CD4-positive, alpha-beta memory T cell (primary cell): ENCODE results near the gene COQ4. TPM values are rescaled to one million over a fixed set of nuclear protein-coding genes. Genes with fewer than 3 reads are reported as not detected.
A peak's percentile ranks its signal among the peaks of the same experiment; 100 is the strongest.

Experiments used
- CTCF ChIA-PET: fragments of 350-600 bp; sonication (Branson Sonifier 250); formaldehyde crosslinking; loops from one replicate; lab custom pipeline; 2021; ENCODE audit warnings: inconsistent platforms; ENCODE audit not compliant: partially characterized antibody; lab: Charles Lee
- POLR2A ChIA-PET: fragments of 350-600 bp; sonication (Branson Sonifier 250); formaldehyde crosslinking; loops from one replicate; lab custom pipeline; 2021; ENCODE audit not compliant: partially characterized antibody; lab: Charles Lee
- DNase-seq, 5 donors: peaks; one replicate each; pipeline versions ENCODE4 v3.0.0 to v3.0.0-alpha.2; 2020 to 2022; ENCODE audit warnings: mixed read lengths in 1 of 5
- H3K27ac ChIP-seq: one replicate; pipeline ENCODE4 v1.7.0; 2013; ENCODE audit warnings: low read depth, low read length
- H3K27me3 ChIP-seq: 2 replicates; pipeline ENCODE4 v1.7.0; 2013; ENCODE audit warnings: mild to moderate bottlenecking, low read length, moderate library complexity; ENCODE audit not compliant: insufficient read depth
- H3K36me3 ChIP-seq: 2 replicates; pipeline ENCODE4 v1.7.0; 2013; ENCODE audit warnings: mild to moderate bottlenecking, low read length, moderate library complexity; ENCODE audit not compliant: insufficient read depth
- H3K4me1 ChIP-seq: 2 replicates; pipeline ENCODE4 v1.7.0; 2013; ENCODE audit warnings: mild to moderate bottlenecking, low read length, moderate library complexity; ENCODE audit not compliant: insufficient read depth
- H3K4me3 ChIP-seq, 2 donors: one replicate each; pipeline ENCODE4 v1.7.0; 2013; ENCODE audit warnings: low read length in 2 of 2, mild to moderate bottlenecking in 1 of 2
- H3K9me3 ChIP-seq, 2 donors: one replicate each; pipeline ENCODE4 v1.7.0; 2013; ENCODE audit warnings: low read length in 2 of 2, control low read depth in 1 of 2; ENCODE audit not compliant: control insufficient read depth in 1 of 2
- H3K27ac Mint-ChIP-seq, 7 donors: one replicate each; pipeline ENCODE4 v1.8.0; 2020 to 2021; ENCODE audit warnings: mixed read lengths in 7 of 7, mild to moderate bottlenecking in 6 of 7, inconsistent platforms in 3 of 7, moderate library complexity in 3 of 7
- H3K27me3 Mint-ChIP-seq, 2 donors: one replicate each; pipeline ENCODE4 v1.8.0; 2020 to 2021; ENCODE audit warnings: mixed read lengths in 2 of 2
- H3K36me3 Mint-ChIP-seq, 2 donors: one replicate each; pipeline ENCODE4 v1.8.0; 2020 to 2021; ENCODE audit warnings: mixed read lengths in 2 of 2, inconsistent platforms in 1 of 2, mild to moderate bottlenecking in 1 of 2
- H3K4me1 Mint-ChIP-seq, 4 donors: one replicate each; pipeline ENCODE4 v1.8.0; 2020 to 2021; ENCODE audit warnings: mixed read lengths in 4 of 4, mild to moderate bottlenecking in 1 of 4
- H3K4me3 Mint-ChIP-seq, 8 donors: one replicate each; pipeline ENCODE4 v1.8.0; 2020 to 2021; ENCODE audit warnings: mixed read lengths in 8 of 8, mild to moderate bottlenecking in 7 of 8, moderate library complexity in 6 of 8, inconsistent platforms in 3 of 8
- H3K9me3 Mint-ChIP-seq, 8 donors: one replicate each; pipeline ENCODE4 v1.8.0; 2020 to 2021; ENCODE audit warnings: mixed read lengths in 8 of 8, mild to moderate bottlenecking in 5 of 8, inconsistent platforms in 3 of 8, moderate library complexity in 1 of 8
- intact Hi-C: fragments of 100-400 bp; cut with micrococcal nuclease; formaldehyde crosslinking; loops from one replicate; pipeline ENCODE4 v1.15.1; 2023
- polyA plus RNA-seq, 2 donors: library from polyadenylated mRNA; unstranded; fragments of 300-500 nt; fragmentation: Illumina TruSeq; gene quantifications; one replicate each; pipeline ENCODE4 v1.2.3, GENCODE V29; 2021
- total RNA-seq, 2 experiments: library from RNA; stranded (reverse); gene quantifications; one replicate each; pipeline ENCODE4 v1.2.3, GENCODE V29; 2021

The COQ4 gene
- total RNA-seq, result 10 to 100 TPM; 50.0 to 51.3 TPM
- polyA plus RNA-seq, result 10 to 100 TPM; 34.8 to 42.6 TPM

DNA sequence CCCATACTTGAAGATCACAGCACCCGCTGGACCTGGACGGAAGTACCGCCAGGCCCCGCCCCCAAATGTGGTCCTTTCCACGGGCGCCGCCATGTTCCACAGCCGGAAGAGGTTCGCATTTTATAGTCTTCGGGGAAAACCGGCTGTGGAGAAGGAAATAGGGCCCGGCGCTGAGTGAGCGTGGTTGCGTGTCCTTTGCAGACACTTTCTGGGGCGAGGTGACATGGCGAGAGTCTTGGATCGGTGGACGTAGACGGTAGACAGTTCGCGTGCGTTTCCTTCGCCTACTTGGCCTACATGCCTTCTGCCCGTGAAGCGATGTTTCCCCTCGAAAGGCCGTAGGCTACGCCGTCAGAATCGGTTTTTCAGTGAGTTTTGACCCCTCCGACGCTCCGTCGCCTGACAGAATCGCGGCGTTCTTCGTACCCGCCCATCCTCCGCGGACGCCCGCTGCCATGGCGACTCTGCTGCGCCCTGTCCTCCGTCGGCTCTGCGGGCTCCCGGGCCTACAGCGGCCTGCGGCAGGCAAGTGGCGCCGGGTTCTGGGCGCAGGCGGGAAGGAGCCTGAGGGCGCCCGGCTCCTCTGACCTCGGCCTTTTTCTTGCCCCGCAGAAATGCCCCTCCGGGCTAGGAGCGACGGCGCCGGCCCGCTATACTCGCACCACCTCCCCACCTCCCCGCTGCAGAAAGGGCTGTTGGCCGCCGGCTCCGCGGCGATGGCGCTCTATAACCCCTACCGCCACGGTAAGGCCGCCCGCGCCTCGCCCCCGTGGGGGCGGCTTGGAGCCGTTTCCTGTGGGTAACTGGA, at the start of gene COQ4, which contains the start of gene TRUB2:
COQ4 (plus strand) TSS at position 436 of the 808 bp plus-strand sequence; CDS start at position 456, 20 bp downstream.
TRUB2 (minus strand) TSS at position 44 of the 808 bp plus-strand sequence; CDS start at position 5, 39 bp downstream.
- H3K4me1 Mint-ChIP-seq, result peaks cover 12 to 39% (median 25%) of the 10 kb centered on the region in 4 donors
- peak; percentile 93 to 96 (median 94) for DNase-seq
- peak within 1 kb of the TSS; percentile 89 to 99 (median 92) for H3K4me3 Mint-ChIP-seq
- Histone ChIP-seq H3K27ac (peak within 1 kb of the TSS; percentile 83), H3K36me3 (peaks cover 21% of the 10 kb centered on the region), H3K27me3 (no peaks in the 10 kb centered on the region), H3K4me3 (peak within 1 kb of the TSS; percentile 78 to 98), H3K4me1 (peaks cover 32% of the 10 kb centered on the region), H3K9me3 (no peaks in the 10 kb centered on the region)
- H3K9me3 Mint-ChIP-seq, result no peaks in the 10 kb centered on the region
- POLR2A ChIA-PET, result interaction anchor here (0.8 to 2.0 kb wide), 7 partner anchors 17 to 72 kb away, joined by 3 to 9 read pairs (median 5); partner anchors contain the start of genes GOLGA2, SLC27A4, SWI5 and URM1
- peaks cover 10 to 34% of the 10 kb centered on the region in 2 donors for H3K36me3 Mint-ChIP-seq
- H3K27me3 Mint-ChIP-seq, result peaks cover 0 to 2% of the 10 kb centered on the region in 2 donors
- intact Hi-C loops, result loop anchor here (1.0 kb wide), 6 partner anchors 18 to 194 kb away; partner anchors contain the start of genes BBLN, GOLGA2, SLC27A4 and SWI5
- CTCF ChIA-PET, result interaction anchor here (0.7 to 1.6 kb wide), 2 partner anchors 12 to 496 kb away, joined by 3 read pairs; partner anchors contain the start of gene ENDOG
- peak within 1 kb of the TSS; percentile 94 to 99 (median 98) for H3K27ac Mint-ChIP-seq

DNA sequence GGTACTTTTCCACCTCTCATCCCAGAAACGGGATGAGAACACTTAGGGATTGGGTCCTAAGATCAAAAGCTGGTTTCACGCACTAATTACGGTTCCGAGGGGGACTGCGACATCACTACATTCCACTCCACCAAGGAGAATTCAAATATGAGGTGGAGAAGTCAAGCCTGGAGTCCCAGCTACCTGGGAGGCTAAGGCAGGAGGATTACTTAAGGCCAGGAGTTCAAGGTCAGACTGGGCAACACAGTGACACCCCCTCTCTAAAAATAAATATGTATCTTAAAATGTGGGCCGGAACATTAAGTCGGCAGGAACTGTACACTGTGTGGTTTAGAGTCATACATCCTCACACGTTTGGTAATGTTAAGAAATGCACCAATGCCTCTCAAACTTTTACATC, 48.4 kb upstream of the COQ4 start:
- intact Hi-C loops, result no loop called here
- DNase-seq, result no peak
- CTCF ChIA-PET, result interaction anchor here (1.0 kb wide), 1 partner anchor 20 kb away, joined by 6 read pairs; no protein-coding TSS in a partner anchor
- peaks cover 8 to 33% of the 10 kb centered on the region in 2 donors for H3K36me3 Mint-ChIP-seq
- peaks cover 16 to 40% (median 30%) of the 10 kb centered on the region in 4 donors for H3K4me1 Mint-ChIP-seq
- H3K9me3 Mint-ChIP-seq, result peaks cover 0 to 2% (median 0%) of the 10 kb centered on the region in 8 donors
- H3K4me3 Mint-ChIP-seq, result peak overlapping the region; percentile 94 to 98 (median 97)
- POLR2A ChIA-PET, result interaction anchor here (1.0 kb wide), 1 partner anchor 24 kb away, joined by 4 read pairs; no protein-coding TSS in a partner anchor
- Histone ChIP-seq H3K27me3 (no peaks in the 10 kb centered on the region), H3K27ac (no peak overlapping the region), H3K4me1 (peaks cover 28% of the 10 kb centered on the region), H3K4me3 (no peak overlapping the region), H3K36me3 (peaks cover 19% of the 10 kb centered on the region), H3K9me3 (no peaks in the 10 kb centered on the region)
- no peaks in the 10 kb centered on the region for H3K27me3 Mint-ChIP-seq
- peak overlapping the region; percentile 8 to 99 (median 92) for H3K27ac Mint-ChIP-seq

- intact Hi-C loops, result loop anchor here (1.0 kb wide), 4 partner anchors 25 to 181 kb away; partner anchors contain the start of genes COQ4, ODF2, SLC27A4 and TRUB2
- no peaks in the 10 kb centered on the region for H3K9me3 ChIP-seq
- peak within 1 kb of the TSS; percentile 94 to 98 (median 97) for H3K4me3 Mint-ChIP-seq
- peaks cover 19% of the 10 kb centered on the region for H3K36me3 ChIP-seq
- peak within 1 kb of the TSS; percentile 92 to 99 (median 97) for H3K27ac Mint-ChIP-seq
- H3K4me1 Mint-ChIP-seq, result peaks cover 17 to 43% (median 32%) of the 10 kb centered on the region in 4 donors
- H3K4me3 ChIP-seq, result peak within 1 kb of the TSS; percentile 88
- DNase-seq, result peak in 1 of 5 donors; percentile 4
- no peaks in the 10 kb centered on the region for H3K27me3 Mint-ChIP-seq
- H3K27ac ChIP-seq, result peak within 1 kb of the TSS; percentile 82
- ChIA-PET CTCF (interaction anchor here (0.9 to 1.6 kb wide), 3 partner anchors 19 to 66 kb away, joined by 3 to 6 read pairs (median 5); no protein-coding TSS in a partner anchor), POLR2A (interaction anchor here (0.6 to 1.4 kb wide), 16 partner anchors 13 to 409 kb away, joined by 3 to 19 read pairs (median 4); partner anchors contain the start of genes CIZ1, GLE1, PTGES2 and SPTAN1)
- peaks cover 8 to 36% of the 10 kb centered on the region in 2 donors for H3K36me3 Mint-ChIP-seq
- peaks cover 28% of the 10 kb centered on the region for H3K4me1 ChIP-seq
- peaks cover 0 to 2% (median 0%) of the 10 kb centered on the region in 8 donors for H3K9me3 Mint-ChIP-seq
- H3K27me3 ChIP-seq, result no peaks in the 10 kb centered on the region
Observed at GRCh38 chr9:128275198-128276007, 47.2 kb upstream of the COQ4 start, which contains the start of gene GOLGA2. Gene GOLGA2, minus strand, starts transcription at chr9:128276007. Its CDS starts 31 bp downstream, at chr9:128275976.

GRCh38 chr9:128276008-128276573, 46.5 kb upstream of the COQ4 start, which contains the start of gene SWI5:
Gene SWI5, plus strand, starts transcription at chr9:128276276.
- peaks cover 28% of the 10 kb centered on the region for H3K4me1 ChIP-seq
- intact Hi-C loops, result loop anchor here (1.0 kb wide), 4 partner anchors 26 to 180 kb away; partner anchors contain the start of genes COQ4, ODF2, SLC27A4 and TRUB2
- Mint-ChIP-seq H3K4me3 (peak within 1 kb of the TSS; percentile 94 to 98 (median 97)), H3K36me3 (peaks cover 8 to 30% of the 10 kb centered on the region in 2 donors), H3K4me1 (peaks cover 17 to 43% (median 32%) of the 10 kb centered on the region in 4 donors), H3K9me3 (peaks cover 0 to 2% (median 0%) of the 10 kb centered on the region in 8 donors), H3K27ac (peak within 1 kb of the TSS; percentile 92 to 99 (median 97)), H3K27me3 (no peaks in the 10 kb centered on the region)
- H3K4me3 ChIP-seq, result peak within 1 kb of the TSS; percentile 88
- no peaks in the 10 kb centered on the region for H3K27me3 ChIP-seq
- H3K9me3 ChIP-seq, result no peaks in the 10 kb centered on the region
- ChIA-PET POLR2A (interaction anchor here (0.6 to 1.4 kb wide), 15 partner anchors 13 to 408 kb away, joined by 3 to 19 read pairs (median 5); partner anchors contain the start of genes CIZ1, GLE1, PTGES2 and SPTAN1), CTCF (interaction anchor here (0.9 to 1.6 kb wide), 3 partner anchors 19 to 65 kb away, joined by 3 to 6 read pairs (median 5); no protein-coding TSS in a partner anchor)
- H3K27ac ChIP-seq, result peak within 1 kb of the TSS; percentile 82
- H3K36me3 ChIP-seq, result peaks cover 16% of the 10 kb centered on the region
- peak; percentile 99 to 100 (median 100) for DNase-seq

- H3K4me1 Mint-ChIP-seq, result peaks cover 19 to 43% (median 32%) of the 10 kb centered on the region in 4 donors
- H3K36me3 Mint-ChIP-seq, result peaks cover 8 to 25% of the 10 kb centered on the region in 2 donors
- ChIA-PET CTCF (interaction anchor here (0.9 to 1.6 kb wide), 2 partner anchors 18 to 65 kb away, joined by 5 to 6 read pairs; no protein-coding TSS in a partner anchor), POLR2A (interaction anchor here (0.9 to 1.4 kb wide), 12 partner anchors 26 to 408 kb away, joined by 3 to 19 read pairs (median 6); partner anchors contain the start of genes CIZ1, GLE1, PTGES2 and SPTAN1)
- H3K4me3 Mint-ChIP-seq, result peak overlapping the region; percentile 94 to 98 (median 97)
- H3K9me3 ChIP-seq, result no peaks in the 10 kb centered on the region
- no peaks in the 10 kb centered on the region for H3K27me3 Mint-ChIP-seq
- intact Hi-C loops, result loop anchor here (1.0 kb wide), 4 partner anchors 26 to 180 kb away; partner anchors contain the start of genes COQ4, ODF2, SLC27A4 and TRUB2
- no peaks in the 10 kb centered on the region for H3K27me3 ChIP-seq
- peak overlapping the region; percentile 92 to 99 (median 97) for H3K27ac Mint-ChIP-seq
- peak overlapping the region; percentile 88 for H3K4me3 ChIP-seq
- peak overlapping the region; percentile 82 for H3K27ac ChIP-seq
- no peak for DNase-seq
- H3K36me3 ChIP-seq, result peaks cover 10% of the 10 kb centered on the region
- H3K9me3 Mint-ChIP-seq, result peaks cover 0 to 2% (median 0%) of the 10 kb centered on the region in 8 donors
- peaks cover 28% of the 10 kb centered on the region for H3K4me1 ChIP-seq
Observed at GRCh38 chr9:128276574-128277270, 45.9 kb upstream of the COQ4 start.
